DOHH2 (cell line): Measurements from ENCODE around the gene HSPA4.
A peak's percentile ranks its signal among the peaks of the same experiment; 100 is the strongest.

Experiments used
- H3F3A ChIP-seq: fragments of 200-600 bp; sonication (generic), shearing (Covaris generic); 2 replicates; pipeline ENCODE4 v1.6.0; 2016; ENCODE audit warnings: antibody characterized with exemption, mild to moderate bottlenecking; ENCODE audit not compliant: control insufficient read depth, insufficient read depth
- H3K27ac ChIP-seq: fragments of 200-600 bp; sonication (generic); 2 replicates; pipeline ENCODE4 v1.5.1; 2014; ENCODE audit warnings: low read depth, mild to moderate bottlenecking, low read length, moderate library complexity
- H3K27me3 ChIP-seq: fragments of 200-600 bp; sonication (generic); 2 replicates; pipeline ENCODE4 v1.6.1; 2014; ENCODE audit warnings: mild to moderate bottlenecking, low read length, mixed read lengths; ENCODE audit not compliant: control insufficient read depth
- H3K36me3 ChIP-seq: fragments of 200-600 bp; sonication (generic); 2 replicates; pipeline ENCODE4 v1.6.1; 2014; ENCODE audit warnings: mild to moderate bottlenecking, low read length, moderate library complexity, mixed read lengths; ENCODE audit not compliant: control insufficient read depth
- H3K4me1 ChIP-seq: fragments of 200-600 bp; sonication (generic); 2 replicates; pipeline ENCODE4 v1.6.1; 2014; ENCODE audit warnings: mild to moderate bottlenecking, low read length, mixed read lengths; ENCODE audit not compliant: control insufficient read depth
- H3K4me2 ChIP-seq: fragments of 200-600 bp; sonication (generic); 2 replicates; pipeline ENCODE4 v1.6.0; 2014; ENCODE audit warnings: mild to moderate bottlenecking, low read length, moderate library complexity
- H3K4me3 ChIP-seq: fragments of 200-600 bp; sonication (generic); 2 replicates; pipeline ENCODE4 v1.5.1; 2014; ENCODE audit warnings: mild to moderate bottlenecking, low read length, mixed read lengths
- H3K79me2 ChIP-seq: fragments of 200-600 bp; sonication (generic); 2 replicates; pipeline ENCODE4 v1.6.1; 2014; ENCODE audit warnings: mild to moderate bottlenecking, low read length, mixed read lengths; ENCODE audit not compliant: control insufficient read depth
- H3K9me2 ChIP-seq: fragments of 200-600 bp; sonication (generic); replicated peaks from 2 replicates; pipeline ENCODE4 v1.6.1; 2014; ENCODE audit warnings: mild to moderate bottlenecking, low read length, mixed read lengths; ENCODE audit not compliant: control insufficient read depth
- H3K9me3 ChIP-seq: fragments of 200-600 bp; sonication (generic); 2 replicates; pipeline ENCODE4 v1.6.1; 2014; ENCODE audit warnings: antibody characterized with exemption, low read length, mixed read lengths; ENCODE audit not compliant: control insufficient read depth, insufficient read depth
- H4K20me1 ChIP-seq: fragments of 200-600 bp; sonication (generic); 2 replicates; pipeline ENCODE4 v1.6.0; 2014; ENCODE audit warnings: low read depth, mild to moderate bottlenecking, antibody characterized with exemption, low read length, moderate library complexity; ENCODE audit not compliant: control insufficient read depth, insufficient read depth
- CTCF ChIP-seq: fragments of 200-600 bp; sonication (generic); IDR thresholded peaks from one replicate; pipeline ENCODE4 v1.5.1; 2014; ENCODE audit warnings: antibody characterized with exemption, mild to moderate bottlenecking, low read depth, low read length; ENCODE audit not compliant: poor library complexity, severe bottlenecking
- EZH2phosphoT487 ChIP-seq: fragments of 200-600 bp; sonication (generic); IDR thresholded peaks from 2 replicates; pipeline ENCODE4 v1.6.1; 2017; ENCODE audit warnings: borderline replicate concordance, mild to moderate bottlenecking, antibody characterized with exemption, low read length, moderate library complexity, mixed read lengths

HSPA4 gene

GRCh38 chr5:133109655-133110483, 58.1 kb downstream of the HSPA4 start:
- H3K79me2 ChIP-seq, result peaks cover 11% of the 10 kb centered on the region
- H3F3A ChIP-seq, result peaks cover 36% of the 10 kb centered on the region
- peaks cover 52% of the 10 kb centered on the region for H3K4me1 ChIP-seq
- H3K9me3 ChIP-seq, result no peaks in the 10 kb centered on the region
- no peaks in the 10 kb centered on the region for H3K27me3 ChIP-seq
- no peaks in the 10 kb centered on the region for H4K20me1 ChIP-seq
- no peak overlapping the region for H3K4me2 ChIP-seq
- no peak overlapping the region for H3K27ac ChIP-seq
- H3K4me3 ChIP-seq, result no peak overlapping the region
- peaks cover 18% of the 10 kb centered on the region for H3K36me3 ChIP-seq
- H3K9me2 ChIP-seq, result no peaks in the 10 kb centered on the region
- TF ChIP-seq EZH2phosphoT487 (no peak), CTCF (no peak)

- H3K9me3 ChIP-seq, result no peaks in the 10 kb centered on the region
- no peaks in the 10 kb centered on the region for H3K27me3 ChIP-seq
- no peak overlapping the region for H3K4me2 ChIP-seq
- TF ChIP-seq CTCF (no peak), EZH2phosphoT487 (no peak)
- H3K79me2 ChIP-seq, result peaks cover 9% of the 10 kb centered on the region
- no peaks in the 10 kb centered on the region for H3K9me2 ChIP-seq
- H4K20me1 ChIP-seq, result no peaks in the 10 kb centered on the region
- peaks cover 10% of the 10 kb centered on the region for H3K36me3 ChIP-seq
- H3F3A ChIP-seq, result peaks cover 28% of the 10 kb centered on the region
- H3K4me3 ChIP-seq, result no peak overlapping the region
- H3K27ac ChIP-seq, result no peak overlapping the region
- H3K4me1 ChIP-seq, result peaks cover 43% of the 10 kb centered on the region
Measured at GRCh38 chr5:133110709-133111108, 58.9 kb downstream of the HSPA4 start.

- H3K27ac ChIP-seq, result no peak overlapping the region
- 0 out of 2 replicates have a peak overlapping the region, but pooled peaks have one; percentile 9 for H3K4me2 ChIP-seq
- no peaks in the 10 kb centered on the region for H3K9me3 ChIP-seq
- H3K4me1 ChIP-seq, result peaks cover 39% of the 10 kb centered on the region
- peaks cover 7% of the 10 kb centered on the region for H3K36me3 ChIP-seq
- peaks cover 25% of the 10 kb centered on the region for H3F3A ChIP-seq
- H3K79me2 ChIP-seq, result peaks cover 6% of the 10 kb centered on the region
- no peaks in the 10 kb centered on the region for H4K20me1 ChIP-seq
- peak; percentile 97 for TF ChIP-seq CTCF
- TF ChIP-seq EZH2phosphoT487, result no peak
- no peaks in the 10 kb centered on the region for H3K27me3 ChIP-seq
- no peaks in the 10 kb centered on the region for H3K9me2 ChIP-seq
- H3K4me3 ChIP-seq, result no peak overlapping the region
Measured at GRCh38 chr5:133111299-133111698, 59.5 kb downstream of the HSPA4 start.
